K562 (cell line): ENCODE data around the gene ITGAL. TPM values are rescaled to one million over a fixed set of nuclear protein-coding genes. Genes with fewer than 3 reads are reported as not detected.

Experiments
- BDP1 ChIP-seq: IDR thresholded peaks from 3 replicates; pipeline ENCODE4 v1.6.1; 2011; ENCODE audit not compliant: insufficient read length, insufficient read depth
- CHCHD3 ChIP-seq: fragments of 250-450 bp; sonication (Bioruptor Pico); IDR thresholded peaks from 2 replicates; pipeline ENCODE4 v2.1.2; 2022; ENCODE audit warnings: mild to moderate bottlenecking
- ELF4 ChIP-seq: fragments of 450-650 bp; formaldehyde crosslinking; IDR thresholded peaks from 2 replicates; pipeline ENCODE4 v1.4.0; 2022; ENCODE audit warnings: missing genetic modification characterization
- FOXJ3 ChIP-seq: sonication (generic); formaldehyde crosslinking; IDR thresholded peaks from 2 replicates; pipeline ENCODE4 v1.4.0; 2020; ENCODE audit warnings: mild to moderate bottlenecking, missing genetic modification reagents
- FOXK2 ChIP-seq, 2 experiments: fragments of 450-650 bp; IDR thresholded peaks in 1 of 2; conservative IDR thresholded peaks in 1 of 2; 2 replicates each; pipeline ENCODE4 v1.6.1; 2016; ENCODE audit warnings: low read depth in 2 of 2, mild to moderate bottlenecking in 1 of 2
- IFI16 ChIP-seq: fragments of 250-450 bp; sonication (Bioruptor Pico); IDR thresholded peaks from 2 replicates; pipeline ENCODE4 v2.1.2; 2022; ENCODE audit warnings: mild to moderate bottlenecking, inconsistent platforms
- MECOM ChIP-seq: fragments of 250-450 bp; sonication (Bioruptor Pico); IDR thresholded peaks from 2 replicates; pipeline ENCODE4 v1.8.0; 2022; ENCODE audit warnings: inconsistent platforms
- NFRKB ChIP-seq: fragments of 450-650 bp; IDR thresholded peaks from 2 replicates; pipeline ENCODE4 v1.6.1; 2016; ENCODE audit warnings: low read depth
- RBFOX2 ChIP-seq: fragments of 200-400 bp; formaldehyde crosslinking; IDR thresholded peaks from 2 replicates; pipeline ENCODE4 v1.6.1; 2017; ENCODE audit warnings: low read depth, mild to moderate bottlenecking, low read length, moderate library complexity
- RREB1 ChIP-seq: fragments of 250-450 bp; sonication (Bioruptor Pico); IDR thresholded peaks from 2 replicates; pipeline ENCODE4 v1.4.0; 2020
- SIN3B ChIP-seq: fragments of 450-650 bp; IDR thresholded peaks from 2 replicates; pipeline ENCODE4 v1.6.1; 2017; ENCODE audit warnings: low read depth, mild to moderate bottlenecking, moderate library complexity
- TBP ChIP-seq: optimal IDR thresholded peaks from 2 replicates; pipeline ENCODE3; 2011; ENCODE audit warnings: low read depth, low read length, improper control_type of control experiment
- TCF7L2 ChIP-seq: fragments of 150-350 bp; IDR thresholded peaks from 2 replicates; pipeline ENCODE4 v1.6.1; 2016; ENCODE audit warnings: low read depth, mild to moderate bottlenecking, low read length, moderate library complexity
- USF2 ChIP-seq: sonication (generic); formaldehyde crosslinking; IDR thresholded peaks from 2 replicates; pipeline ENCODE4 v1.5.0; 2020; ENCODE audit warnings: missing genetic modification reagents
- WHSC1 ChIP-seq: IDR thresholded peaks from one replicate; pipeline ENCODE4 v1.6.1; 2012; ENCODE audit warnings: low read length, control low read depth, inconsistent platforms
- ZBTB8A ChIP-seq: fragments of 450-650 bp; IDR thresholded peaks from 2 replicates; pipeline ENCODE4 v1.6.1; 2018; ENCODE audit warnings: mild to moderate bottlenecking, moderate library complexity; ENCODE audit not compliant: partially characterized antibody
- ZNF239 ChIP-seq: fragments of 250-450 bp; sonication (Bioruptor Pico); IDR thresholded peaks from 2 replicates; pipeline ENCODE4 v1.4.0; 2020; ENCODE audit warnings: mild to moderate bottlenecking
- ZNF699 ChIP-seq: fragments of 250-450 bp; sonication (Bioruptor Pico); IDR thresholded peaks from 2 replicates; pipeline ENCODE4 v1.8.0; 2021; ENCODE audit warnings: mild to moderate bottlenecking, moderate library complexity; ENCODE audit not compliant: insufficient replicate concordance
- polyA plus RNA-seq, 8 experiments: library from polyadenylated mRNA; depleted of rRNA in 4 of 8; stranded (reverse) in 5 of 8; unstranded in 3 of 8; fragments of >200 nt; fragmentation: Nextera tagmentation in 2 of 8; fragmentation: Illumina TruSeq in 1 of 8; extraction: Ambion mirVana in 2 of 8; extraction: Trizol in 1 of 8; gene quantifications; 2 replicates each; pipeline versions ENCODE4 v1.2.1 to v1.2.3, GENCODE V29; 2011 to 2014; ENCODE audit warnings: inconsistent platforms in 1 of 8, missing spikeins in 1 of 8
- total RNA-seq, 7 experiments: library from RNA; depleted of rRNA in 6 of 7; stranded (reverse); fragments of >200 nt in 6 of 7; fragmentation: Illumina TruSeq in 2 of 7; extraction: Trizol in 2 of 7; gene quantifications; 2 replicates each; pipeline versions ENCODE4 v1.2.1 to v1.2.3, GENCODE V29; 2011 to 2021; ENCODE audit warnings: low replicate concordance in 1 of 7
- TF ChIP-seq, protein P1 (sequence below): fragments of 450-650 bp; conservative IDR thresholded peaks from 2 replicates; pipeline ENCODE4 v1.6.1; 2016; ENCODE audit warnings: missing genetic modification characterization, low read depth, mild to moderate bottlenecking, missing compliant biosample characterization, moderate library complexity
- TF ChIP-seq, protein P2 (sequence below): fragments of 450-650 bp; IDR thresholded peaks from 2 replicates; pipeline ENCODE4 v1.6.1; 2016; ENCODE audit warnings: antibody characterized with exemption

ITGAL gene
- total and polyA plus RNA-seq, 9 of the 15 experiments (the other 6 are each of a cell fraction or from before 2014, with no cell fraction given): 0.01 to 0.53 TPM; not detected in 7

DNA sequence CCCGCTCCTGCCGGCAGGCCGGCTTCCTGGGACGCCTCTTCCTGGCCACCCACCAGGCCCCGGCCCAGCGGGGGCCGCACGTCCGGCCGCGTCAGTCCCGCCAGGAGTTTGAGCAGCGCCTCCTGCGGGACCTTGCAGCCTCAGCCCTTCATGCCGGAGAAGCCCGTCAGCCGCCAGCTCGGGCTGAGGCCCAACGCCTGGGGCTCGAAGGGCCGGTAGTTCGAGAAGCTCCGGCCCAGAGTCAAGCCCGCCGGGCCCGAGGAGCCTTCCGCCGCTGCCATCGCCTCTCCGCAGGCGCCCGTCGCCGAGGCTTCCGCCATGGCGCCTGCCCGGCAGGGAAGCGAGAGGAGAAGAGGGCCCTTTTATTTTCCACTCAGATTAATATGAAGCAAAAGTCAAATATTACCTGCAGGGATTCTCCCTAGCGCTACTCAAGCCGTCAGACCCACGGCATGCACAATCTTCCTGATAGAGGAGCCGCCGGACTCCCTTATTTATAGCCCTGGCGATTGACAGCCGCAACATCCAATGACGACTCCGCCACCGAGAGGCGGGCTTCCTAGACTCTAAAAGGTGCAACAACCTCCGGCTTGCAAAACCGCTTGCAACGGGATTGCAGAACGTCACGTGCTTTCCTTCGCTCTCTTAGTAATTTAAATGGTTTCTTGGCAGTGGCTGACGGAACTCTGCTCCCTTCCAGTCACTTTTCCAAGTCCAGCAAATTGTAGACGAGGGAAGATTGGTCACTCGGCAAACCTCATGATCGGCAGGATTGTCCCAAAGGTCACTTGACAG, 26.9 kb upstream of the ITGAL start, which contains the start of gene SEPHS2 (continued):
- TF ChIP-seq ELF4: no peak; the same call in 1 of the 2 replicates
- TF ChIP-seq RBFOX2: peak; percentile 100
- no peak for TF ChIP-seq IFI16 (CRISPR knock-in tag)
- no peak for TF ChIP-seq ZNF239
- peak; percentile 46; the same call in 1 of the 2 replicates for TF ChIP-seq CHCHD3 (CRISPR knock-in tag)
- 0 out of 2 replicates have a peak, but pooled peaks have one; percentile 50 for TF ChIP-seq RREB1 (CRISPR knock-in tag)
- TF ChIP-seq ZBTB8A: no peak
- peak; percentile 93 to 94 for TF ChIP-seq FOXK2 (conservative IDR thresholded peaks at IDR 0.05 in 1 of 2, IDR thresholded peaks at IDR 0.05 in 1 of 2; ENCODE audit: low read depth in 2 of 2)
- peak; percentile 99 for TF ChIP-seq TBP
- TF ChIP-seq ZNF699 (CRISPR knock-in tag): no peak
- peak; percentile 87 for TF ChIP-seq USF2 (CRISPR knock-in tag)
- no peak for TF ChIP-seq FOXJ3 (CRISPR knock-in tag)
- TF ChIP-seq, protein P1, sequence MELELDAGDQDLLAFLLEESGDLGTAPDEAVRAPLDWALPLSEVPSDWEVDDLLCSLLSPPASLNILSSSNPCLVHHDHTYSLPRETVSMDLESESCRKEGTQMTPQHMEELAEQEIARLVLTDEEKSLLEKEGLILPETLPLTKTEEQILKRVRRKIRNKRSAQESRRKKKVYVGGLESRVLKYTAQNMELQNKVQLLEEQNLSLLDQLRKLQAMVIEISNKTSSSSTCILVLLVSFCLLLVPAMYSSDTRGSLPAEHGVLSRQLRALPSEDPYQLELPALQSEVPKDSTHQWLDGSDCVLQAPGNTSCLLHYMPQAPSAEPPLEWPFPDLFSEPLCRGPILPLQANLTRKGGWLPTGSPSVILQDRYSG (tag): no peak
- TF ChIP-seq NFRKB: peak; percentile 88; the same call in 1 of the 2 replicates
- TF ChIP-seq, protein P2, sequence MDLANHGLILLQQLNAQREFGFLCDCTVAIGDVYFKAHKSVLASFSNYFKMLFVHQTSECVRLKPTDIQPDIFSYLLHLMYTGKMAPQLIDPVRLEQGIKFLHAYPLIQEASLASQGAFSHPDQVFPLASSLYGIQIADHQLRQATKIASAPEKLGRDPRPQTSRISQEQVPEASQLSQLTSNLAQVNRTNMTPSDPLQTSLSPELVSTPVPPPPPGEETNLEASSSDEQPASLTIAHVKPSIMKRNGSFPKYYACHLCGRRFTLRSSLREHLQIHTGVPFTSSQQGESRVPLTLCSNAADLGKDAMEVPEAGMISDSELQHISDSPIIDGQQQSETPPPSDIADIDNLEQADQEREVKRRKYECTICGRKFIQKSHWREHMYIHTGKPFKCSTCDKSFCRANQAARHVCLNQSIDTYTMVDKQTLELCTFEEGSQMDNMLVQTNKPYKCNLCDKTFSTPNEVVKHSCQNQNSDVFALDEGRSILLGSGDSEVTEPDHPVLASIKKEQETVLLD: no peak; the same call in 1 of the 2 replicates
- no peak for TF ChIP-seq WHSC1
- TF ChIP-seq TCF7L2: no peak
- peak; percentile 60; the same call in 1 of the 2 replicates for TF ChIP-seq MECOM (CRISPR knock-in tag)
- TF ChIP-seq BDP1: no peak
- no peak for TF ChIP-seq SIN3B
